T-helper 17 cell (primary cell): ENCODE data around the gene TOP2A. TPM values are rescaled to one million over a fixed set of nuclear protein-coding genes. Genes with fewer than 3 reads are reported as not detected.

Experiments
- ATAC-seq: fragments of 150-1000 bp; cut with Tn5 transposase; 2 replicates; pipeline ENCODE4 v1.10.0; 2021; ENCODE audit warnings: mild to moderate bottlenecking, moderate library complexity
- DNase-seq, 3 donors: peaks; one replicate each; pipeline versions ENCODE4 v3.0.0 to v3.0.0-alpha.2; 2020 to 2021
- H3K9me3 ChIP-seq: one replicate; pipeline ENCODE4 v1.7.0; 2013; ENCODE audit warnings: low read length, mild to moderate bottlenecking; ENCODE audit not compliant: control insufficient read depth, poor library complexity, severe bottlenecking
- H3K27ac Mint-ChIP-seq: one replicate; pipeline ENCODE4 v1.8.0; 2022; ENCODE audit warnings: mild to moderate bottlenecking, moderate library complexity, mixed read lengths
- H3K27me3 Mint-ChIP-seq: one replicate; pipeline ENCODE4 v1.8.0; 2022; ENCODE audit warnings: mixed read lengths
- H3K36me3 Mint-ChIP-seq: one replicate; pipeline ENCODE4 v1.8.0; 2022; ENCODE audit warnings: low read depth, mixed read lengths
- H3K4me1 Mint-ChIP-seq: one replicate; pipeline ENCODE4 v1.8.0; 2022; ENCODE audit warnings: mild to moderate bottlenecking, mixed read lengths
- H3K4me3 Mint-ChIP-seq: one replicate; pipeline ENCODE4 v1.8.0; 2022; ENCODE audit warnings: mild to moderate bottlenecking, moderate library complexity, mixed read lengths
- total RNA-seq, 4 donors: library from RNA in 2 of 4; stranded (reverse) in 2 of 4; gene quantifications; one replicate each; pipeline ENCODE4 v1.2.3 and lab custom pipeline; 2022 to 2026

The TOP2A gene
- total RNA-seq (1 to 10 TPM; 4.1 to 6.4 TPM), total RNA-seq (lab: John Stamatoyannopoulos, UW) (13.6 to 21.3 reads per million in 2 donors)

GRCh38 chr17:40417609-40418427 is at the start of gene TOP2A:
Gene TOP2A, minus strand, starts transcription at chr17:40417896. Its CDS starts 105 bp downstream, at chr17:40417791.
- H3K9me3 ChIP-seq = no peaks in the 10 kb centered on the region
- Mint-ChIP-seq H3K27ac (peak within 1 kb of the TSS; percentile 91), H3K4me1 (peaks cover 19% of the 10 kb centered on the region), H3K36me3 (no peaks in the 10 kb centered on the region), H3K27me3 (no peaks in the 10 kb centered on the region), H3K4me3 (peak within 1 kb of the TSS; percentile 97)
- DNase-seq (peak; percentile 70 to 97 (median 92)), ATAC-seq (peak; percentile 99)

GRCh38 chr17:40467281-40467867 is 49.7 kb upstream of the TOP2A start:
- ATAC-seq (no peak), DNase-seq (no peak)
- Mint-ChIP-seq H3K36me3 (no peaks in the 10 kb centered on the region), H3K4me1 (peaks cover 8% of the 10 kb centered on the region), H3K4me3 (no peak overlapping the region), H3K27ac (no peak overlapping the region), H3K27me3 (no peaks in the 10 kb centered on the region)
- no peaks in the 10 kb centered on the region for H3K9me3 ChIP-seq

GRCh38 chr17:40466298-40466971 is 48.7 kb upstream of the TOP2A start:
- no peak overlapping the region for H3K27ac Mint-ChIP-seq
- peaks cover 5% of the 10 kb centered on the region for H3K4me1 Mint-ChIP-seq
- no peak overlapping the region for H3K4me3 Mint-ChIP-seq
- ATAC-seq = no peak
- no peak for DNase-seq
- H3K36me3 Mint-ChIP-seq = no peaks in the 10 kb centered on the region
- no peaks in the 10 kb centered on the region for H3K27me3 Mint-ChIP-seq
- no peaks in the 10 kb centered on the region for H3K9me3 ChIP-seq

GRCh38 chr17:40464392-40464855 is 46.7 kb upstream of the TOP2A start:
- Mint-ChIP-seq H3K27ac (no peak overlapping the region), H3K4me3 (no peak overlapping the region), H3K27me3 (no peaks in the 10 kb centered on the region), H3K36me3 (no peaks in the 10 kb centered on the region), H3K4me1 (peaks cover 3% of the 10 kb centered on the region)
- DNase-seq (no peak), ATAC-seq (no peak)
- no peaks in the 10 kb centered on the region for H3K9me3 ChIP-seq

GRCh38 chr17:40463122-40463550 is 45.4 kb upstream of the TOP2A start:
- H3K4me1 Mint-ChIP-seq = peaks cover 8% of the 10 kb centered on the region

GRCh38 chr17:40462343-40463121 is 44.8 kb upstream of the TOP2A start:
- Mint-ChIP-seq H3K27me3 (no peaks in the 10 kb centered on the region), H3K4me1 (peaks cover 8% of the 10 kb centered on the region), H3K4me3 (no peak overlapping the region), H3K27ac (no peak overlapping the region), H3K36me3 (no peaks in the 10 kb centered on the region)
- no peaks in the 10 kb centered on the region for H3K9me3 ChIP-seq
- DNase-seq = no peak
- no peak for ATAC-seq

More at GRCh38 chr17:40463122-40463550, 45.4 kb upstream of the TOP2A start:
- Mint-ChIP-seq H3K27me3 (no peaks in the 10 kb centered on the region), H3K4me3 (no peak overlapping the region), H3K27ac (no peak overlapping the region), H3K36me3 (no peaks in the 10 kb centered on the region)
- DNase-seq (no peak), ATAC-seq (no peak)
- no peaks in the 10 kb centered on the region for H3K9me3 ChIP-seq

GRCh38 chr17:40461732-40462342 is 44.1 kb upstream of the TOP2A start:
- H3K27ac Mint-ChIP-seq = no peak overlapping the region
- no peak for DNase-seq
- no peaks in the 10 kb centered on the region for H3K36me3 Mint-ChIP-seq

GRCh38 chr17:40460968-40461731 is 43.5 kb upstream of the TOP2A start:
- DNase-seq = no peak
- no peak overlapping the region for H3K4me3 Mint-ChIP-seq
- no peak overlapping the region for H3K27ac Mint-ChIP-seq
- ATAC-seq = no peak
- H3K27me3 Mint-ChIP-seq = no peaks in the 10 kb centered on the region
- no peaks in the 10 kb centered on the region for H3K9me3 ChIP-seq
- H3K36me3 Mint-ChIP-seq = no peaks in the 10 kb centered on the region
- peaks cover 8% of the 10 kb centered on the region for H3K4me1 Mint-ChIP-seq

More at GRCh38 chr17:40461732-40462342, 44.1 kb upstream of the TOP2A start:
- ATAC-seq = no peak
- no peaks in the 10 kb centered on the region for H3K9me3 ChIP-seq
- H3K27me3 Mint-ChIP-seq = no peaks in the 10 kb centered on the region
- H3K4me1 Mint-ChIP-seq = peaks cover 8% of the 10 kb centered on the region
- no peak overlapping the region for H3K4me3 Mint-ChIP-seq

- Mint-ChIP-seq H3K36me3 (peaks cover 4% of the 10 kb centered on the region), H3K27me3 (no peaks in the 10 kb centered on the region), H3K4me3 (no peak overlapping the region), H3K4me1 (peaks cover 8% of the 10 kb centered on the region), H3K27ac (no peak overlapping the region)
- no peak for DNase-seq
- no peak for ATAC-seq
- no peaks in the 10 kb centered on the region for H3K9me3 ChIP-seq
Observed at GRCh38 chr17:40460604-40460967, 42.9 kb upstream of the TOP2A start.

- no peak overlapping the region for H3K4me3 Mint-ChIP-seq
- no peaks in the 10 kb centered on the region for H3K27me3 Mint-ChIP-seq
- no peak overlapping the region for H3K27ac Mint-ChIP-seq
- DNase-seq (no peak), ATAC-seq (no peak)
- peaks cover 4% of the 10 kb centered on the region for H3K36me3 Mint-ChIP-seq
- H3K4me1 Mint-ChIP-seq = peaks cover 8% of the 10 kb centered on the region
- no peaks in the 10 kb centered on the region for H3K9me3 ChIP-seq
Observed at GRCh38 chr17:40459636-40460603, 42.2 kb upstream of the TOP2A start.

- H3K27ac Mint-ChIP-seq = peak overlapping the region; percentile 12
- no peaks in the 10 kb centered on the region for H3K9me3 ChIP-seq
- H3K36me3 Mint-ChIP-seq = peaks cover 4% of the 10 kb centered on the region
- H3K27me3 Mint-ChIP-seq = no peaks in the 10 kb centered on the region
- no peak overlapping the region for H3K4me3 Mint-ChIP-seq
- ATAC-seq (no peak), DNase-seq (no peak)
- H3K4me1 Mint-ChIP-seq = peaks cover 8% of the 10 kb centered on the region
Observed at GRCh38 chr17:40458851-40459482, 41.3 kb upstream of the TOP2A start.
